ENCODE data around the gene RAX2.

RAX2 gene

DNA sequence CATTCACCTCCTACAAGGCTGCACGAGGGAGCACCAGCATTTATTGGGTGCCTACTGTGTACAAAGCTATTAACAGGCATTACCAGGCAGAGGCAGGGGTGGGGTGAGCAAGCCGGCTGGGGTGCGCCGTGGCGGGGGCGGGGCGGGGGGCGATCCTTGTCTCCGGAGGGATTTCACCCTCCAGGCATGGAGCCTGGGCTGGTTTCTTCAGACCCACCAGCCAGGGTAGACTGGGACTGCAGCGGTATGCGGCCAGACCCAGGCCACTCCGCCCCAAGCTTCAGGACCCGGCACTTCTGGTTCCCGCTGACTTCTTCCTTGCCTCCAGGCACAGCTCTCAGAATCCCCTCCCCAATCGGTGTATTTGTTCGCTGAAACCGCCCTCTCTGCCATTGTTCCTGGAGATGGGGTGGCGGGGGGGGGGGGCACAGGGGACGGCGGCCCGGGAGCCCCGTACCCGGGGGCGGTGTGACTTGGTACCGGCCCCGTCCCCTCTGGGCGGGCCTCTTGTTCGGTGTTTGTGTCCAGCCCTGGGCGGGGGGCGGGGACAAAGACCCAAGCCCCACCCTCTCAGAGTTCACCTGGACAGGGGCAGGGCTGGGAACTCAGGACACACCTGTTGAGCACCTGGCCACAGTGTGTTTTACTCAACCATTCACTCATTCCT is 49.5 kb downstream of the RAX2 start:
- no peak for DNase-seq

- DNase-seq = no peak
Measured at GRCh38 chr19:3721887-3722442, 50.1 kb downstream of the RAX2 start.

GRCh38 chr19:3721131-3721886 is 50.7 kb downstream of the RAX2 start:
- peak; percentile 69 for DNase-seq

GRCh38 chr19:3720349-3720917 is 51.6 kb downstream of the RAX2 start:
- DNase-seq = no peak

DNA sequence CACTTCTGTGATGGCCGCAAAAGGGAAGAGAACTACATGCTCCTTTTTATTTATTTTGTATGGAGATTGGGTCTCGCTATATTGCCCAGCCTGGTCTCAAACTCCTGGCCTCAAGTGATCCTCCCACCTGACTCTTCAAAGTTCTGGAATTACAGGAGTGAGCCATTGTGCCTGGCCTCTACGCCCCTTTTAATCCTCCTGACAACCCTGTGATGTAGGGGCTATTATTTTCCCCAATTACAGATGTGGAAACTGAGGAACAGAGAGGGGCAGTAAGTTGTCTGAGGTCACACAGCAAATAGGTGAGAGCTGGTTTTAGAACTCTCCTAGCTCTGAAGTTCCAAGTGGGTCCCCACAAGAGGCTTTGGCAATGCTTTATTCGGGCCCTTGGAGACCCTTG is 52.2 kb downstream of the RAX2 start:
- DNase-seq = no peak
